Measurements from ENCODE around the gene ZNF248. TPM values are rescaled to one million over a fixed set of nuclear protein-coding genes. Genes with fewer than 3 reads are reported as not detected.
A peak's percentile ranks its signal among the peaks of the same experiment; 100 is the strongest.
"Not testable (repeated sequence)": the region's sequence is repeated elsewhere in the genome, so short reads cannot be mapped to it uniquely, and the experiment has no call there.

ZNF248 gene
- total RNA-seq, 4 donors from 2014 or later, result 3.3 to 13.0 (median 4.0) TPM

DNA sequence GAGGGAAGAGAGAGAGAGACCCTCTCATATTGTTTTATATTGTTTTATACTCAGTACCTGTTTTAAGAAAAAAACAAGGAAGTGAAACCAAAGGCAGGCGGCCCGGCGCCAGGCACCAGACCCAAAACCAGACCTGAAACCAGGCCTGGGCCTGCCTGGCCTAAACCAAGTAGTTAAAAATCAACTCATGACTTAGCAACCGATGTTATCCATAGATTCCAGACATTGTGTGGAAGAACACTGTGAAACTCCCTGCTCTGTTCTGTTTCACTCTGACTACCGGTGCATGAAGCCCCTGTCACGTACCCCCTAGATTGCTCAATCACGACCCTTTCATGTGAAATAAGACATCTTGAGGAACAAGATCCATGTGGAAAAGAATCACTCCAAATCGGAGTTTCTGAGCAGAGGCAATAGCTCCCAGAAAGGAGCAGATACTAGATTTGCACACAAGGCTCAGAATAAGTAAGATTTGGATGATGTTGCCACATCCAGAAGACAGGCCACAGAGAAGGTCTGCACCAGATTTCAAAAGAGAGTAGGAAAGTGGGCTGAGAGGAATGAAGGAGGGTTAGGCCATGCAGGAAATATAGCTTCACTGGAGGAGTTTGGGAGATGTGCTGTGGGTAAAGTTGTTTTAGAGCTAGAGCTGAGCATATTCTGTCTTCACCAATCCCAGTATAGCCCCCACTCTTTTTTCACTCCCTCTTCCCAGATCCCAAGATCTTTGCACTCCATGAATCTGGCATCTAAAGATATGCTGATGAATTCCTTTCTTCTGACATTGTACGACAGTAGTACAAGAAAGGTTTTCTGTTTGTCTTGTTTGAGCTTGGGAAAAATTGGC is 8.8 kb upstream of the ZNF248 start:
- no peaks in the 10 kb centered on the region for H3K36me3 ChIP-seq
- intact Hi-C loops (cut with DNase I), result no loop called here
- H3K9me3 ChIP-seq, result no peaks in the 10 kb centered on the region
- no peak for TF ChIP-seq CTCF (IDR thresholded peaks at IDR 0.05)
- TF ChIP-seq POLR2A (IDR thresholded peaks at IDR 0.05), result no peak
- DNase-seq, result no peak
- no peak overlapping the region for H3K4me3 ChIP-seq
- H3K27ac ChIP-seq, result no peak overlapping the region
- peaks cover 0 to 2% (median 0%) of the 10 kb centered on the region in 3 donors for H3K4me1 ChIP-seq
- 61 to 68% methylated on average over 7 to 8 of the region's 9 CpGs for WGBS, 2 donors
- no peaks in the 10 kb centered on the region for H3K27me3 ChIP-seq

GRCh38 chr10:37865264-37865663 is 7.9 kb upstream of the ZNF248 start:
- TF ChIP-seq POLR2A (IDR thresholded peaks at IDR 0.05) (no peak), CTCF (IDR thresholded peaks at IDR 0.05) (no peak)
- no peaks in the 10 kb centered on the region for H3K27me3 ChIP-seq
- DNase-seq, result no peak
- peaks cover 0 to 9% (median 0%) of the 10 kb centered on the region in 3 donors for H3K4me1 ChIP-seq
- H3K4me3 ChIP-seq, result no peak overlapping the region
- no peaks in the 10 kb centered on the region for H3K9me3 ChIP-seq
- no peaks in the 10 kb centered on the region for H3K36me3 ChIP-seq
- 66 to 70% methylated on average over 3 of the region's 3 CpGs for WGBS, 2 donors
- intact Hi-C loops (cut with DNase I), result no loop called here
- no peak overlapping the region for H3K27ac ChIP-seq

GRCh38 chr10:37860494-37861190 is 3.2 kb upstream of the ZNF248 start:
- H3K4me3 ChIP-seq, result no peak overlapping the region
- peaks cover 0 to under 1% (median 0%) of the 10 kb centered on the region in 4 donors for H3K27me3 ChIP-seq
- no peaks in the 10 kb centered on the region for H3K9me3 ChIP-seq
- H3K4me1 ChIP-seq, result peaks cover 5 to 32% (median 9%) of the 10 kb centered on the region in 3 donors
- intact Hi-C loops (cut with DNase I), result no loop called here
- no peaks in the 10 kb centered on the region for H3K36me3 ChIP-seq
- no peak for DNase-seq
- WGBS, 2 donors, result 63 to 70% methylated on average over 2 of the region's 2 CpGs
- no peak for TF ChIP-seq CTCF (IDR thresholded peaks at IDR 0.05)
- no peak for TF ChIP-seq POLR2A (IDR thresholded peaks at IDR 0.05)
- peak overlapping the region in 3 of 4 donors; percentile 30 to 66 (median 47) for H3K27ac ChIP-seq

DNA sequence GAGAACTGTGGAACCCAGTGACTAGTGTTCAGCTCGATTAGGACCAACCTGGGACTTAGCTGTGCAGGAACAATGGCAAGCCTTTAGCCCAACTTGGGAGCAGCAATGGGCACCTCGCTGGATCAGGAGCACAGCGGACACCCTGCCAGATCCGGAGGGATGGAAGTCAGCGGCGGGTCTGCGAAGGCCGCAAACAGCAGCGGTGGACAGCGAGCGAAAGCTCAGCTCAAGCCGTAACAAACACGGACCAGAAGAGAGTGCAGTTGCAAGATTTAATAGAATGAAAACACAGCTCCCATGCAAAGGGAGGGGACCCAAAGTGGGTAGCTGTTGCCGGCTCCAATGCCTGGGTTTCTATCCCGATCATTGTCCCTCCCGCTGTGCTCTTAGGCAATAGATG is 1.9 kb upstream of the ZNF248 start:
- H3K36me3 ChIP-seq; H3K4me3 ChIP-seq; H3K27me3 ChIP-seq; H3K9me3 ChIP-seq; intact Hi-C loops (cut with DNase I); DNase-seq: not testable (repeated sequence)
- Histone ChIP-seq H3K4me1 (peaks cover 5 to 45% (median 13%) of the 10 kb centered on the region in 3 donors), H3K27ac (peak overlapping the region in 2 of 4 donors; percentile 9 to 12)
- whole genome bisulfite sequencing, 2 donors, result 96 to 97% methylated on average over 10 to 16 of the region's 16 CpGs

- Histone ChIP-seq H3K36me3 (peaks cover 0 to 18% (median 0%) of the 10 kb centered on the region in 3 donors), H3K4me3 (peak overlapping the region; percentile 75 to 92 (median 83)), H3K9me3 (no peaks in the 10 kb centered on the region), H3K27ac (peak overlapping the region; percentile 98 to 100 (median 99)), H3K27me3 (peaks cover 0 to 3% (median 0%) of the 10 kb centered on the region in 4 donors), H3K4me1 (peaks cover 5 to 46% (median 13%) of the 10 kb centered on the region in 3 donors)
- TF ChIP-seq POLR2A (IDR thresholded peaks at IDR 0.05) (no peak), CTCF (IDR thresholded peaks at IDR 0.05) (no peak)
- DNase-seq, result no peak
- 2% methylated on average over 13 to 16 of the region's 16 CpGs for WGBS, 2 donors
- intact Hi-C loops (cut with DNase I), result no loop called here
These were observed 526 bp downstream of the ZNF248 start for GRCh38 chr10:37856881-37857286.

All from esophagus squamous epithelium (tissue), 5 donors.